HepG2 (cell line): ENCODE measurements around the gene RAB3A. TPM values are rescaled to one million over a fixed set of nuclear protein-coding genes. Genes with fewer than 3 reads are reported as not detected.

Experiments used
- ATAC-seq: fragments of 200-7000 bp; cut with Tn5 transposase; 3 replicates; pipeline ENCODE4 v1.9.1; 2020; ENCODE audit warnings: mild to moderate bottlenecking, moderate library complexity
- BruUV-seq: library from RNA; stranded (reverse); fragments of 400-500 nt; replicated peaks from 2 replicates; lab custom pipeline; 2021; lab: Mats Ljungman, UMichigan
- CTCF ChIA-PET: fragments of 300-600 bp; formaldehyde crosslinking; extraction: SDS; loops from one replicate; lab custom pipeline; 2021; ENCODE audit warnings: low total read pairs, inconsistent platforms, low intra/inter-chr PET ratio; lab: Yijun Ruan, JAX
- POLR2A ChIA-PET: fragments of 350-600 bp; sonication (Branson Sonifier 250); formaldehyde crosslinking; loops from one replicate; lab custom pipeline; 2020; ENCODE audit warnings: antibody characterized with exemption, inconsistent platforms; lab: Yijun Ruan, JAX
- DNase-seq: peaks from one replicate; pipeline ENCODE4 v3.0.0-alpha.2; 2015; ENCODE audit warnings: low spot score
- FAIRE-seq: peaks from 3 replicates; lab custom pipeline; 2011; peaks lifted over from hg19 to GRCh38; lab: Jason Lieb, UNC
- H2AFZ ChIP-seq: one replicate; pipeline ENCODE4 v1.6.1; 2011; ENCODE audit warnings: low read length, inconsistent platforms
- H3K27ac ChIP-seq: fragments of 300-600 bp; 3 replicates; pipeline ENCODE4 v1.8.0; 2011; ENCODE audit warnings: mixed run types, mild to moderate bottlenecking, mixed read lengths, low read length, inconsistent platforms; ENCODE audit not compliant: insufficient read depth; ENCODE audit errors: extremely low read length
- H3K27me3 ChIP-seq, 2 experiments: fragments of 200-600 bp in 1 of 2; 2 replicates in 1 of 2; 3 replicates in 1 of 2; pipeline versions ENCODE4 v1.6.0 to v1.8.0; 2011; ENCODE audit warnings: low read length in 2 of 2, mild to moderate bottlenecking in 2 of 2, moderate library complexity in 2 of 2, inconsistent platforms in 1 of 2; ENCODE audit not compliant: insufficient read depth in 2 of 2, control insufficient read depth in 1 of 2
- H3K36me3 ChIP-seq, 2 experiments: fragments of 200-600 bp in 1 of 2; replicated peaks in 1 of 2; 2 replicates in 1 of 2; 3 replicates in 1 of 2; pipeline versions ENCODE4 v1.5.1 to v1.8.0; 2011; ENCODE audit warnings: low read length in 2 of 2, inconsistent platforms in 1 of 2; ENCODE audit not compliant: insufficient read depth in 2 of 2, control insufficient read depth in 1 of 2
- H3K4me1 ChIP-seq: 2 replicates; pipeline ENCODE4 v1.5.1; 2012; ENCODE audit warnings: low read length, inconsistent platforms; ENCODE audit not compliant: insufficient read depth
- H3K4me2 ChIP-seq: 2 replicates; pipeline ENCODE4 v1.6.0; 2011; ENCODE audit warnings: low read depth, low read length, inconsistent platforms
- H3K4me3 ChIP-seq, 3 experiments: fragments of 200-600 bp in 1 of 3; sonication (generic), shearing (Covaris generic) in 1 of 3; replicated peaks in 1 of 3; 2 replicates each; pipeline ENCODE4 v1.5.1; 2011 to 2016; ENCODE audit warnings: low read length in 3 of 3, inconsistent platforms in 2 of 3, low read depth in 2 of 3, mild to moderate bottlenecking in 2 of 3, control low read depth in 1 of 3, mixed read lengths in 1 of 3; ENCODE audit not compliant: insufficient read depth in 1 of 3
- H3K79me2 ChIP-seq: one replicate; pipeline ENCODE4 v1.6.1; 2011; ENCODE audit warnings: low read length, inconsistent platforms; ENCODE audit not compliant: insufficient read depth
- H3K9ac ChIP-seq: 2 replicates; pipeline ENCODE4 v1.6.0; 2011; ENCODE audit warnings: mild to moderate bottlenecking, low read depth, low read length, inconsistent platforms; ENCODE audit not compliant: insufficient read depth
- H3K9me3 ChIP-seq: 2 replicates; pipeline ENCODE4 v1.5.1; 2012; ENCODE audit warnings: mild to moderate bottlenecking, low read length
- H4K20me1 ChIP-seq: 2 replicates; pipeline ENCODE4 v1.6.0; 2011; ENCODE audit warnings: inconsistent platforms, mild to moderate bottlenecking, low read length, moderate library complexity; ENCODE audit not compliant: insufficient read depth
- AFF4 ChIP-seq: sonication (generic); formaldehyde crosslinking; IDR thresholded peaks from 2 replicates; pipeline ENCODE4 v1.4.0; 2020; ENCODE audit warnings: missing genetic modification reagents
- CBX5 ChIP-seq: sonication (generic); formaldehyde crosslinking; IDR thresholded peaks from 2 replicates; pipeline ENCODE4 v1.4.0; 2020; ENCODE audit warnings: missing genetic modification reagents, borderline replicate concordance
- CTCF ChIP-seq: sonication (generic); formaldehyde crosslinking; IDR thresholded peaks from 2 replicates; pipeline ENCODE4 v1.5.0; 2020; ENCODE audit warnings: mild to moderate bottlenecking, missing genetic modification reagents, moderate library complexity
- EEA1 ChIP-seq: sonication (generic); formaldehyde crosslinking; IDR thresholded peaks from 2 replicates; pipeline ENCODE4 v1.5.1; 2020; ENCODE audit warnings: mild to moderate bottlenecking, missing genetic modification reagents, borderline replicate concordance
- ETS1 ChIP-seq: sonication (generic); formaldehyde crosslinking; IDR thresholded peaks from 2 replicates; pipeline ENCODE4 v1.4.0; 2020; ENCODE audit warnings: missing genetic modification reagents
- GABPB1 ChIP-seq: IDR thresholded peaks from 2 replicates; pipeline ENCODE4 v1.6.1; 2016; ENCODE audit warnings: mild to moderate bottlenecking, missing genetic modification reagents, moderate library complexity, missing compliant biosample characterization
- SKIL ChIP-seq: sonication (generic); formaldehyde crosslinking; IDR thresholded peaks from 2 replicates; pipeline ENCODE4 v1.8.0; 2022; ENCODE audit warnings: missing genetic modification reagents, mild to moderate bottlenecking, moderate library complexity, borderline replicate concordance
- SOX5 ChIP-seq: IDR thresholded peaks from 2 replicates; pipeline ENCODE4 v1.6.1; 2016; ENCODE audit warnings: borderline replicate concordance
- ZNF207 ChIP-seq: fragments of 450-650 bp; IDR thresholded peaks from 2 replicates; pipeline ENCODE4 v1.6.1; 2016; ENCODE audit warnings: antibody characterized with exemption, borderline replicate concordance
- ZNF234 ChIP-seq: sonication (generic); formaldehyde crosslinking; conservative IDR thresholded peaks from 2 replicates; pipeline ENCODE4 v1.5.1; 2020; ENCODE audit warnings: mild to moderate bottlenecking, missing genetic modification reagents
- ZNF274 ChIP-seq: sonication (generic); formaldehyde crosslinking; IDR thresholded peaks from 2 replicates; pipeline ENCODE4 v1.5.1; 2020; ENCODE audit warnings: mild to moderate bottlenecking, missing genetic modification reagents
- ZNF282 ChIP-seq: fragments of 450-650 bp; IDR thresholded peaks from 2 replicates; pipeline ENCODE4 v1.6.1; 2018; ENCODE audit not compliant: partially characterized antibody
- ZNF441 ChIP-seq: sonication (generic); formaldehyde crosslinking; IDR thresholded peaks from 2 replicates; pipeline ENCODE4 v1.7.0; 2021; ENCODE audit warnings: missing genetic modification reagents, borderline replicate concordance
- ZNF576 ChIP-seq: sonication (generic); formaldehyde crosslinking; IDR thresholded peaks from 2 replicates; pipeline ENCODE4 v1.4.0; 2020; ENCODE audit warnings: mild to moderate bottlenecking, missing genetic modification reagents
- WGBS: methylation state at CpG from one replicate; pipeline ENCODE4 v1.1.6; 2017; ENCODE audit warnings: low lambda C conversion rate; 5-methylcytosine and 5-hydroxymethylcytosine counted together
- in situ Hi-C: cut with HindIII; loops from 2 replicates; pipeline ENCODE4 v1.10.0; 2017; ENCODE audit warnings: low pct_unique_long_range_greater_than_20kb; ENCODE audit not compliant: extremely low pct_ligation_motif_present
- intact Hi-C: fragments of 100-400 bp; cut with micrococcal nuclease; formaldehyde crosslinking; loops from one replicate; pipeline ENCODE4 v1.10.0; 2022; ENCODE audit not compliant: unreplicated experiment
- polyA plus RNA-seq, 8 experiments: library from polyadenylated mRNA; depleted of rRNA in 3 of 8; stranded (reverse) in 7 of 8; unstranded in 1 of 8; fragments of >200 nt; fragmentation: Illumina TruSeq in 4 of 8; extraction: Trizol in 4 of 8; gene quantifications; 2 replicates each; pipeline versions ENCODE4 v1.2.1 to v1.2.3, GENCODE V29; 2011 to 2016; ENCODE audit warnings: low read depth in 4 of 8, missing spikeins in 1 of 8, mixed read lengths in 1 of 8; ENCODE audit not compliant: insufficient read depth in 1 of 8
- total RNA-seq, 5 experiments: library from RNA; depleted of rRNA; stranded (reverse); fragments of >200 nt; fragmentation: Illumina TruSeq; extraction: Trizol; gene quantifications; 2 replicates each; pipeline ENCODE4 v1.2.3, GENCODE V29; 2016; ENCODE audit warnings: low read depth in 1 of 5

The RAB3A gene
- total and polyA plus RNA-seq, 2 of the 13 experiments (the other 11 are each of a cell fraction or from before 2014, with no cell fraction given) = 0.58 to 0.98 TPM

- ATAC-seq (peak; percentile 79), FAIRE-seq (no peak), DNase-seq (no peak)
- Histone ChIP-seq H4K20me1 (no peaks in the 10 kb centered on the region; the same call in 1 of the 2 replicates), H3K79me2 (no peaks in the 10 kb centered on the region), H3K4me3 (peak overlapping the region in 1 of 3 experiments; percentile 32; a peak in 1 of 6 replicates), H2AFZ (no peak overlapping the region), H3K27me3 (peaks cover 0 to 4% of the 10 kb centered on the region in 2 experiments; a peak in 2 of 5 replicates), H3K27ac (no peak overlapping the region), H3K9me3 (no peaks in the 10 kb centered on the region), H3K4me2 (peak overlapping the region; percentile 12; the same call in 1 of the 2 replicates), H3K9ac (no peak overlapping the region), H3K4me1 (peaks cover 20% of the 10 kb centered on the region), H3K36me3 (no peaks in the 10 kb centered on the region)
- ChIA-PET CTCF (interaction anchor here (0.9 kb wide), 1 partner anchor 120 kb away, joined by 3 read pairs; no protein-coding TSS in a partner anchor), POLR2A (interaction anchor here (0.6 to 1.3 kb wide), 3 partner anchors 9 to 49 kb away, joined by 3 to 5 read pairs (median 3); partner anchors contain the start of gene MPV17L2)
- BruUV-seq = no TSS peak
- intact Hi-C loops = no loop called here
- in situ Hi-C loops = no loop called here
- WGBS = 28% methylated on average over 10 of the region's 46 CpGs
- TF ChIP-seq ZNF274 (CRISPR knock-in tag) (no peak), SOX5 (CRISPR knock-in tag) (no peak), ZNF207 (no peak), EEA1 (CRISPR knock-in tag) (no peak), AFF4 (0 out of 2 replicates have a peak, but pooled peaks have one; percentile 9), SKIL (no peak), CTCF (peak; percentile 43), ETS1 (CRISPR knock-in tag) (no peak), CBX5 (CRISPR knock-in tag) (no peak), GABPB1 (CRISPR knock-in tag) (no peak), ZNF282 (no peak), ZNF234 (CRISPR knock-in tag) (no peak), ZNF441 (CRISPR knock-in tag) (peak; percentile 97), ZNF576 (CRISPR knock-in tag) (no peak)
Observed at GRCh38 chr19:18232540-18233223, 28.8 kb upstream of the RAB3A start.
